K562 (cell line): ENCODE measurements around the gene MYMK. TPM values are rescaled to one million over a fixed set of nuclear protein-coding genes. Genes with fewer than 3 reads are reported as not detected.

Experiments used
- CREB1 ChIP-seq, 2 experiments: sonication (generic) in 1 of 2; formaldehyde crosslinking in 1 of 2; IDR thresholded peaks; 2 replicates each; pipeline versions ENCODE4 v1.6.1 to v1.8.0; 2012 to 2022; ENCODE audit warnings: inconsistent platforms in 1 of 2, mild to moderate bottlenecking in 1 of 2, missing genetic modification reagents in 1 of 2, moderate library complexity in 1 of 2
- ELF4 ChIP-seq: fragments of 450-650 bp; formaldehyde crosslinking; IDR thresholded peaks from 2 replicates; pipeline ENCODE4 v1.4.0; 2022; ENCODE audit warnings: missing genetic modification characterization
- JUND ChIP-seq, 2 experiments: IDR thresholded peaks; 2 replicates in 1 of 2; 3 replicates in 1 of 2; pipeline ENCODE4 v1.6.1; 2011; ENCODE audit warnings: borderline replicate concordance in 2 of 2, low read depth in 2 of 2, low read length in 2 of 2, improper control_type of control experiment in 1 of 2, missing biosample characterization in 1 of 2, missing genetic modification characterization in 1 of 2, missing genetic modification reagents in 1 of 2
- MED1 ChIP-seq: sonication (generic); formaldehyde crosslinking; IDR thresholded peaks from 2 replicates; pipeline ENCODE4 v1.8.1; 2023; ENCODE audit warnings: missing genetic modification reagents, borderline replicate concordance
- MEF2D ChIP-seq: conservative IDR thresholded peaks from 2 replicates; pipeline ENCODE4 v1.6.1; 2016; ENCODE audit warnings: low read depth, missing genetic modification characterization, missing compliant biosample characterization
- POLR2AphosphoS5 ChIP-seq: IDR thresholded peaks from 2 replicates; pipeline ENCODE4 v1.6.1; 2011; ENCODE audit warnings: mild to moderate bottlenecking, low read depth, low read length, moderate library complexity; ENCODE audit not compliant: control insufficient read depth, insufficient read depth
- POLR2B ChIP-seq: fragments of 450-650 bp; IDR thresholded peaks from 2 replicates; pipeline ENCODE4 v1.6.1; 2018; ENCODE audit warnings: low read depth; ENCODE audit not compliant: partially characterized antibody
- POLR3A ChIP-seq: IDR thresholded peaks from 2 replicates; pipeline ENCODE4 v1.6.1; 2011; ENCODE audit warnings: borderline replicate concordance, mild to moderate bottlenecking, moderate library complexity; ENCODE audit not compliant: insufficient read length, insufficient read depth; ENCODE audit errors: extremely low read depth
- RAD51 ChIP-seq: fragments of 450-650 bp; IDR thresholded peaks from 2 replicates; pipeline ENCODE4 v1.7.1; 2016; ENCODE audit warnings: low read depth, mild to moderate bottlenecking, borderline replicate concordance
- RCOR1 ChIP-seq, 2 experiments: IDR thresholded peaks; 2 replicates each; pipeline ENCODE4 v1.6.1; 2012; ENCODE audit warnings: low read depth in 2 of 2, low read length in 2 of 2, borderline replicate concordance in 1 of 2, improper control_type of control experiment in 1 of 2
- SIX5 ChIP-seq, 2 experiments: IDR thresholded peaks; 2 replicates each; pipeline ENCODE4 v1.6.1; 2011; ENCODE audit warnings: low read length in 2 of 2, borderline replicate concordance in 1 of 2, low read depth in 1 of 2, mild to moderate bottlenecking in 1 of 2, moderate library complexity in 1 of 2; ENCODE audit not compliant: insufficient read depth in 1 of 2
- SMARCA4 ChIP-seq: fragments of 450-650 bp; IDR thresholded peaks from 2 replicates; pipeline ENCODE4 v1.6.1; 2016
- SMARCC2 ChIP-seq: fragments of 450-650 bp; IDR thresholded peaks from 2 replicates; pipeline ENCODE4 v1.6.1; 2017; ENCODE audit warnings: antibody characterized with exemption, moderate library complexity, mild to moderate bottlenecking, low read depth
- TCF7 ChIP-seq: sonication (generic); IDR thresholded peaks from 2 replicates; pipeline ENCODE4 v1.6.1; 2016; ENCODE audit warnings: antibody characterized with exemption, borderline replicate concordance
- ZNF133 ChIP-seq: fragments of 250-450 bp; sonication (Bioruptor Pico); IDR thresholded peaks from 2 replicates; pipeline ENCODE4 v1.4.0; 2020; ENCODE audit warnings: mild to moderate bottlenecking
- ZNF140 ChIP-seq: fragments of 250-450 bp; sonication (Bioruptor Pico); IDR thresholded peaks from 2 replicates; pipeline ENCODE4 v1.8.0; 2021; ENCODE audit warnings: moderate library complexity, mild to moderate bottlenecking, inconsistent platforms
- polyA plus RNA-seq, 8 experiments: library from polyadenylated mRNA; depleted of rRNA in 4 of 8; stranded (reverse) in 5 of 8; unstranded in 3 of 8; fragments of >200 nt; fragmentation: Nextera tagmentation in 2 of 8; fragmentation: Illumina TruSeq in 1 of 8; extraction: Ambion mirVana in 2 of 8; extraction: Trizol in 1 of 8; gene quantifications; 2 replicates each; pipeline versions ENCODE4 v1.2.1 to v1.2.3, GENCODE V29; 2011 to 2014; ENCODE audit warnings: inconsistent platforms in 1 of 8, missing spikeins in 1 of 8
- total RNA-seq, 7 experiments: library from RNA; depleted of rRNA in 6 of 7; stranded (reverse); fragments of >200 nt in 6 of 7; fragmentation: Illumina TruSeq in 2 of 7; extraction: Trizol in 2 of 7; gene quantifications; 2 replicates each; pipeline versions ENCODE4 v1.2.1 to v1.2.3, GENCODE V29; 2011 to 2021; ENCODE audit warnings: low replicate concordance in 1 of 7
- TF ChIP-seq, protein P1 (sequence below): fragments of 450-650 bp; IDR thresholded peaks from 2 replicates; pipeline ENCODE4 v1.6.1; 2016; ENCODE audit warnings: borderline replicate concordance
- TF ChIP-seq, protein P2 (sequence below): fragments of 250-450 bp; sonication (Bioruptor Pico); IDR thresholded peaks from 2 replicates; pipeline ENCODE4 v1.4.0; 2020; ENCODE audit warnings: mild to moderate bottlenecking
- TF ChIP-seq, protein P3 (sequence below): sonication (generic); formaldehyde crosslinking; IDR thresholded peaks from 2 replicates; pipeline ENCODE4 v1.9.0; 2022; ENCODE audit warnings: mild to moderate bottlenecking, missing genetic modification reagents

MYMK gene
- total and polyA plus RNA-seq, 9 of the 15 experiments (the other 6 are each of a cell fraction or from before 2014, with no cell fraction given), result not detected

DNA sequence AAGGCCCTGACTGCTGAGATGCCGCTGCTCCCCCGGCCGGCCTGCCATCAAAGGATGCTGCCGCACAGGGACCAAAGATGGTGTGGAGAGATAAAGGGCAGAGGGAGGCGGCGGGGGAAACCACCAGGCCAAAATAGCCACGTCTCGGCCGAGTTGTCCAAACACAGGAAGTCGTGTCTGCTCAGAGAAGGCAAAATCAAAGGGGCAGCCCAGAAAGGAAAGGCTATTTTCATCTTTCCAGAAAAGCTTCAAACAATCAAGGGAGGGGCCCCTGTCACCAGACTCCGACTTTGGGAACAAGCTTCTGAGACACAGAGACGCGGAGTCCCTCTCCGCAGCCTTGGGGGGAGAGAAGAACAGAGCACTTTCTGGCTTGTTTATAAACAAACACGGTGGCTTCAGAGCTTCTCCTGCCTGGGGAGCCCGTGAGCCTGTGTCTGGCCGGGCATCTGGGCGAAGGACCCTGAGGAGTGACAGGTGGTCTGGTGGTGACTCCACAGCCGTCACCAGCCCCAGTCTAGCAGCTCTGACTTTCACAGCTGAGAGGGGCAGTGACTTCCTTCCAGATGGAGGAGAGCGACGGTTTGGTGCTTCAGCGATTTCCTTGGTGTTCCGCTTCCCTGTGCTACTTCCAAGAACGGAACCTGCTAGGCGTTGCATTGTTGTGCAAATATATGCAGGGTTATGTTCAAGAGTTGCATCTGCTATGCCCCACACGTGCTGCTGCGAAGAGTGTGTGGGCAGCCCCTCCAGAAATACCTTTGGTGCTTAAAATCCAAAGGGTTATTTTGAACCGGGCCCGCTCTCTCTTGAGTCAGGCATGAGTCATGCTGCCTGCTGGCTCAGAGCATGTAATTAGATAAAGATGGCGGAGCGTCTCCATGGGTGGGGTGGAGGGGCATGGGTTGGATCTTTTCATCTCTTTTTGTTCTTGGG, 33.7 kb upstream of the MYMK start (continued):
- TF ChIP-seq JUND (IDR thresholded peaks at IDR 0.05; ENCODE audit: borderline replicate concordance, low read depth, low read length), result peak; percentile 94
- TF ChIP-seq JUND (tag; IDR thresholded peaks at IDR 0.05; ENCODE audit: borderline replicate concordance, low read depth, low read length), result peak; percentile 89; the same call in 2 of the 3 replicates
- peak; percentile 50; the same call in 1 of the 2 replicates for TF ChIP-seq MEF2D
- 0 out of 2 replicates have a peak, but pooled peaks have one; percentile 30 for TF ChIP-seq SMARCC2
- TF ChIP-seq TCF7, result peak; percentile 69; the same call in 1 of the 2 replicates
- no peak for TF ChIP-seq ZNF133
- TF ChIP-seq RCOR1 (IDR thresholded peaks at IDR 0.05; ENCODE audit: borderline replicate concordance in 1 of 2, low read depth in 2 of 2, low read length in 2 of 2), result peak in 1 of 2 experiments; percentile 75; a peak in 2 of 4 replicates
- TF ChIP-seq POLR2AphosphoS5, result no peak
- TF ChIP-seq POLR3A, result no peak
- TF ChIP-seq MED1 (CRISPR knock-in tag), result no peak
- TF ChIP-seq, protein P1, sequence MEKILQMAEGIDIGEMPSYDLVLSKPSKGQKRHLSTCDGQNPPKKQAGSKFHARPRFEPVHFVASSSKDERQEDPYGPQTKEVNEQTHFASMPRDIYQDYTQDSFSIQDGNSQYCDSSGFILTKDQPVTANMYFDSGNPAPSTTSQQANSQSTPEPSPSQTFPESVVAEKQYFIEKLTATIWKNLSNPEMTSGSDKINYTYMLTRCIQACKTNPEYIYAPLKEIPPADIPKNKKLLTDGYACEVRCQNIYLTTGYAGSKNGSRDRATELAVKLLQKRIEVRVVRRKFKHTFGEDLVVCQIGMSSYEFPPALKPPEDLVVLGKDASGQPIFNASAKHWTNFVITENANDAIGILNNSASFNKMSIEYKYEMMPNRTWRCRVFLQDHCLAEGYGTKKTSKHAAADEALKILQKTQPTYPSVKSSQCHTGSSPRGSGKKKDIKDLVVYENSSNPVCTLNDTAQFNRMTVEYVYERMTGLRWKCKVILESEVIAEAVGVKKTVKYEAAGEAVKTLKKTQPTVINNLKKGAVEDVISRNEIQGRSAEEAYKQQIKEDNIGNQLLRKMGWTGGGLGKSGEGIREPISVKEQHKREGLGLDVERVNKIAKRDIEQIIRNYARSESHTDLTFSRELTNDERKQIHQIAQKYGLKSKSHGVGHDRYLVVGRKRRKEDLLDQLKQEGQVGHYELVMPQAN, result no peak
- no peak for TF ChIP-seq CREB1 (IDR thresholded peaks at IDR 0.05)
- TF ChIP-seq CREB1 (CRISPR knock-in tag; IDR thresholded peaks at IDR 0.05), result no peak
- no peak for TF ChIP-seq ELF4 (CRISPR knock-in tag)
- TF ChIP-seq SMARCA4, result peak; percentile 63; the same call in 1 of the 2 replicates
- no peak for TF ChIP-seq ZNF140 (CRISPR knock-in tag)
- no peak for TF ChIP-seq SIX5 (IDR thresholded peaks at IDR 0.05; ENCODE audit: borderline replicate concordance in 1 of 2, insufficient read depth in 1 of 2, low read depth in 1 of 2, low read length in 2 of 2)
- TF ChIP-seq RAD51, result no peak
- TF ChIP-seq, protein P2, sequence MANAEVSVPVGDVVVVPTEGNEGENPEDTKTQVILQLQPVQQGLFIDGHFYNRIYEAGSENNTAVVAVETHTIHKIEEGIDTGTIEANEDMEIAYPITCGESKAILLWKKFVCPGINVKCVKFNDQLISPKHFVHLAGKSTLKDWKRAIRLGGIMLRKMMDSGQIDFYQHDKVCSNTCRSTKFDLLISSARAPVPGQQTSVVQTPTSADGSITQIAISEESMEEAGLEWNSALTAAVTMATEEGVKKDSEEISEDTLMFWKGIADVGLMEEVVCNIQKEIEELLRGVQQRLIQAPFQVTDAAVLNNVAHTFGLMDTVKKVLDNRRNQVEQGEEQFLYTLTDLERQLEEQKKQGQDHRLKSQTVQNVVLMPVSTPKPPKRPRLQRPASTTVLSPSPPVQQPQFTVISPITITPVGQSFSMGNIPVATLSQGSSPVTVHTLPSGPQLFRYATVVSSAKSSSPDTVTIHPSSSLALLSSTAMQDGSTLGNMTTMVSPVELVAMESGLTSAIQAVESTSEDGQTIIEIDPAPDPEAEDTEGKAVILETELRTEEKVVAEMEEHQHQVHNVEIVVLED (CRISPR knock-in tag), result no peak
- TF ChIP-seq, protein P3, sequence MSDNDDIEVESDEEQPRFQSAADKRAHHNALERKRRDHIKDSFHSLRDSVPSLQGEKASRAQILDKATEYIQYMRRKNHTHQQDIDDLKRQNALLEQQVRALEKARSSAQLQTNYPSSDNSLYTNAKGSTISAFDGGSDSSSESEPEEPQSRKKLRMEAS, result peak; percentile 43
- TF ChIP-seq POLR2B, result no peak
